Measurements from ENCODE around the gene C12orf75.
A peak's percentile ranks its signal among the peaks of the same experiment; 100 is the strongest.
"Not testable (repeated sequence)": the region's sequence is repeated elsewhere in the genome, so short reads cannot be mapped to it uniquely, and the experiment has no call there.

The C12orf75 gene

DNA sequence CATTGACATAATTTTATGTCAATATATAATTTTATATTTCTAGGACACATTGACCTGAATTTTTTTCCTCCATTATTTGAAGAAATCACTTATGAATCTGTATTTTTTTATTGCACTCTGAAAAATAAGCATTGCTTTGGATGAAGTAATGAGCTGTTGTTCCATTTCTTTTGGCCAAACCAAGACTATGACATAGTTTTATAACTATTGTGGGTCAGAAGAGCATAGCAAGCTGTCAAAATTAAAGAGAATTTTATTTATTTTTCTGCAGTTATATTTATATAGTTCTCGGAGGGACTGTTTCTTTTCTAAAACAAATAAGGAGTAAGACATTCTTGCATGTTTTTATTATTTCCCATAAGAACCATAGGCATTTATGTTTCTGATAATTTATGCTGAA, 8.5 kb downstream of the C12orf75 start:
- no peak for DNase-seq

DNA sequence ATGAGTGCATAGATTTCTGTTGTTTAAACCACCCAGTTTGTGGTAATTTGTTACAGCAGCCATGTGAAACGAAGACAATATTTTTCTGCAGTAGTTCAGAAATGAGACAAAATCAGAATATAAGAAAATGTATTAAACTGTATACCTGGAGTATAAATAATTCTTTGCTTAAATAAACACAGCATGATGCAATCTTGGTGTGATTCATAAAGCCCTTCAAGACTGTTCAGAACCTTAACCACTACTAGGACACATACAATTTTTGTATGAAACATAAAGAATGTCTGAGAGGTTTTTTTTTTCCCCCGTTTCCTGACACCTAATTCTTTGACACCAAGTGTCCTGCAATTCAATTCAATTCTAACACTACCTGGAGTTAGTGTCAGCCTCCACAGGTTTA, 10.5 kb downstream of the C12orf75 start:
- DNase-seq, result no peak

DNA sequence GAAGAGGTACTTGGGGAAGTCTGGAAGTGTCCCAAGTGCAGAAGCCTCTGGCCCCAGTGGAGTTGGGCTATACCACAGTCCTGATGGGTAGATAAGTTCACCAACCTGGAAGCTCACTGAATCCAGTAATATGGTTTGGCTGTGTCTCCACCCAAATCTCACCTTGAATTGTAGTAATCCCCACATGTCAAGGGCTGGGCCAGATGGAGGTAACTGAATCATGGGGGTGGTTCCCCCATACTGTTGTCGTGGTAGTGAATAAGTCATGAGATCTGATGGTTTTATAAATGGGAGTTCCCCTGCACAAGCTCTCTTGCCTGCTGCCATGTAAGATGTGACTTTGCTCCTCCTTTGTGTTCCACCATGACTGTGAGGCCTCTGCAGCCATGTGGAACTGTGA, 11.1 kb downstream of the C12orf75 start:
- DNase-seq, result not testable (repeated sequence)

DNA sequence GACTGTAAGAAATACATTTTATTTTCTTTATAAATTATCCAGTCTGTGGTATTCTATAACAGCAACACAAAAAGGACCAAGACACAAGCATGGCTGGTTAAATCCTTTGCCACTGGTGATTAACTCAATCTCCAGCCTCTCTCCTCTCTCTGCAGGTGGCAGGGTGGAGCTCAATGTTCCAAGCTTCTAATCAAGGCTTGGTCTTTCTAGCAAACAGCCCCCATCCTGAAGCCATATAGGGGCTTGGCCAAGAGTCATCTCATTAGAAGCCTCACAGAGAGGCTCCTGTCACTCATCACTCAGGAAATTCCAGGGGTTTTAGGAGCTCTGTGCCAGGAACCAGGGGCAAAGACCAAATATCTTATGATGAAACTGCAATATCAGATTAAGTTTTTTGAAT, 12.0 kb downstream of the C12orf75 start:
- no peak for DNase-seq

DNA sequence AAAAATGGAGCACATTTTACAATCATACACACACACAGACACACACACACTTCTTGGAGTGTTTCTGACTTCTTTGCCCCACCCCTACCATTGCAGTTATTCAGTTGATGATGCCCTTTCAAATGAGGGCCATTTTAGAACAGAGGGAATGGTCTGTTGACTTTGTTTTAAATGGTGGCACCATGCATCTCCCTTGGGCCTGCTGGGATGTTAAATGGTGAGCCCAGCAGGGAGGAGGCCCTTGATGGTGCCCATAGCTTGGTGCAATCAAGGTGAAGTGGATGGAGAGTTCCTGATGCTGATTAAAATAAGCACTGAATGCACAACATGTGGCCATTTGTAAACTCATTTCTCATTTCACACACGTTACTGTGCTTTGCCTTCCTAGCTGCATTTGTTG, 13.3 kb downstream of the C12orf75 start:
- DNase-seq, result no peak

DNA sequence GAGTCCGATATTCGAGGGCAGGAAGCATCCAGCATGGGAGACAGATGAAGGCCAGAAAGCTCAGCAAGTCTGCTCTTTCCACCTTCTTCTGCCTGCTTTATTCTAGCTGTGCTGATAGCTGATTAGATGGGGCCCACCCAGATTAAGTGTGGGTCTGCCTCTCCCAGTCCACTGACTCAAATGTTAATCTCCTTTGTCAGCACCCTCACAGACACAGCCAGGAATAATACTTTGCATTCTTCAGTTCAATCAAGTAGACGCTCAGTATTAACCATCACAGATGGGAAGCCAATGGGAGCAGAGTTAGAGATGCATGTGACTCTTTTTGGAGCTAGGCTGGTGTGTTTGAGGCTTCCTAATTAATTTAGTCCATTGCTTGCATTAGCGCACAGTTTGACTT, 17.0 kb downstream of the C12orf75 start:
- no peak for DNase-seq

DNA sequence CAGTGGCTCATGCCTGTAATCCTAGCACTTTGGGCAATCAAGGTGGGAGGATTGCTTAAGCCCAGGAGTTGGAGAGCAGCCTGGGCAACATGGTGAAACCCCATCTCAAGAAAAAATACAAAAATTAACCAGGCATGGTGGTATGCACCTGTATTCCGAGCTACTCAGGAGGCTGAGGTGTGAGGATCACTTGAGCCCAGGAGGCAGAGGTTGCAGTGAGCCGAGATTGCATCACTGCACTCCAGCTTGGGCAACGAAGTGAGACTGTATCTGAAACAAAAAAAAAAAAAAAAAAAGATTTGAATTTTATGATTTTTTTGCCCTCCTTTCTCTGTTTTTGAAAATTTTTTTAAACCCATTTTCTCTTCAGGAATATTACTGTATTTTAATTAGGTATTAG, 17.7 kb downstream of the C12orf75 start:
- no peak for DNase-seq

DNA sequence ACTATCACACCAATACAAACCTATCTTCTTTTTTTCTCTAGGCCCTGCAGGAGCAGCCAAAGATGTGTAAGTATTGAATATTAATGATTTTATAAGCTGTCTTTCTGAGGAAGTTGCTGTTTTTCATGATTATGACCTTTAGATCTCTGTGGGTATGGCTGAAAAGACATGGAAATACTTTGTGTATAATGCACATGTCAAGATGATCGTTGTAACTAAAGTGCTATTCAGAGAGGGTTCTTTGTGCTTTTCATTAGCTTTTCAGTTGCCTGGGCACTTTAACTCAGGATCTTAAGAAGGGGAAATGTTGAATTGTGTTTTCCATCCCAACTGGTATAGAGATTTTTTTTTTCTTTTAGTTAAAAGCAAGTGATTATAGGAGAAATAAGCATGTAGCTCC, 18.1 kb downstream of the C12orf75 start:
- DNase-seq, result no peak

DNA sequence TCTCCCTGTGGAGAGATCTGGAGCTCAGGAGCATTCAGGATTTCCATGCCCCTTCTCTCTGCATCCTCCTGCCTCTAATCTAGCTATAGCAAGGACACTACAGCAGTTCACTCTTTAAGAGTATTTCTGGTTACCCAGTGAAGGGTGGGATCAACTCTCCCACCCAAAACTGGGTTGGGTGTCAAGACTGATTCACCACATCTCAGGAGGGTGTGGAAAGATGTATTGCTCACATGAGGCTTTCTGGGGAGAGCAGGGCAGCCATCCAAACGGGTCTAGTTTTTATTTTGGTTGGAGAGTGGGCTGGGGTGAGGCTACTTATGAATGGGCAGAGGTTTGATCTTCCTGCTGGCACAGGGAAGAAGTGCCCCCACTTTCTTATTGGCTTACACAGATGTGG, 18.6 kb downstream of the C12orf75 start:
- DNase-seq, result no peak

DNA sequence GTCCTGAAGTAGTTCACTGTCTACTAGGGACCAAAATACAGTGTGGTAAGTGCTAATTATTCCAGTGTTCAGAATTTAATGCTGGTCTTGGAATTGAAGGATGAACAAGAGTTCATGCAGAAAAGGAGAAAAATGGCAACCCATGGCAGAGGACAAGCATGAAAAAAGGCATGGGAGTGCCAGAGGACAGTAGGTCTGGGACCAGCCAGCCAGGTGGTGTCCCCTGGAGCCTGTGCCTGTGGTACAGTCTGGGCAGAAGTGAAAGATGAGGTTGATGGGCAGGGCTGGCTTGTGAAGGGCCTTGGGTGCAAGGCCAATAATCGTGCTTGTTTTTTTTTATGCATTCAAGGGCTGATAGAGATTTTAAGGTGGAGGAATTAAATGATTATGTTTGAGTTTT, 21.0 kb downstream of the C12orf75 start:
- no peak for DNase-seq

DNA sequence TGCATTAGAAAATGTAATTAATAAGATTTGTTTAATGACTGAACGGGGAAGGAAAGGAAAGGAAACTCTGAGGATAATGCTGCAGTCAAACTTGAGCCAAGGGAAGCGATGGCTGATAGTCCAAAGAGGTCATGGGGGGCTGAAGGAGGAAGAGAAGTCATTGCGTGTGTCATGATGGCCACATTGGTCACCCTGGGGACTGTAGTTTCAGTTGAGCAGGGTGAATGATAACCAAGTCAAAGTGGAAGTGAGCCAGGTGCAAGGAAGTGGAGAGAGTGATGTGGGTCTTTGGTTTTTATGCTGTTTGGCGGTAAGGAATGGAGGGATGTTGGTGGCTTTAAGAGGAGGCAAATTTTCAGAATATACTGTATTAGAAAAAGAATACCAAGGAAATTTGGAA, 21.6 kb downstream of the C12orf75 start:
- no peak for DNase-seq

DNA sequence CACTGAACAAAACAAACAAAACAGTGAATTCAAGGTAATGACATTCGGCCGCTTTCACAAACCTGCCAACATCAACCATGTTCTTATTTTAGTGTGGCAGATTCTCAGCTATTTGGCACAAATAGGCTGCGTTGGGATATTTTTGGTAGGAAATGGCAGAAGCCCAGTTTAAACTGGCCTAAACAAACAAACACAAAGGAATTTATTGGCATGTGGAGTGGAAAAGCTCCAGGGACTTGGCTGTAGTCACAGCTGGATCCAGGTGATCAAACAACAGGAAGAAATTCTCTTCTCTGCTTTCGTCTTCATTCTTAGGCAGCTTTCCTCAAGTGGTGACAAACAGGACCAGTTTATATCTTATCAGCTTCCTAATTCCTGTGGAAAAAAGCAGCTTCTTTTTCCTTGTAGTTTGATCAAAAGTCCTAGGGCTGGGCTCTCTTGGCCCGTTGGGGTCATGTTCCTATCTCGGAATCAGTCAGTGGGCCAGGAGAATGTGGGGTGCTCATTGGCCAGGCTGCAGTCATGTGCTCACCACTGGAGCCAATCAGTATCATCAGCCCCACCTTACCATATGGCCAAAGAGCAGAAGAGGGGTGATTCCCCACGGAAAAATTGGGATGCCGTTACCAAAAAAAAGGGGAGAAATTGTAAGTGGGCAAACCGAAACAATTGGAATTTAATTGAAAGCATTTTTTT, 22.6 kb downstream of the C12orf75 start:
- DNase-seq, result no peak

DNA sequence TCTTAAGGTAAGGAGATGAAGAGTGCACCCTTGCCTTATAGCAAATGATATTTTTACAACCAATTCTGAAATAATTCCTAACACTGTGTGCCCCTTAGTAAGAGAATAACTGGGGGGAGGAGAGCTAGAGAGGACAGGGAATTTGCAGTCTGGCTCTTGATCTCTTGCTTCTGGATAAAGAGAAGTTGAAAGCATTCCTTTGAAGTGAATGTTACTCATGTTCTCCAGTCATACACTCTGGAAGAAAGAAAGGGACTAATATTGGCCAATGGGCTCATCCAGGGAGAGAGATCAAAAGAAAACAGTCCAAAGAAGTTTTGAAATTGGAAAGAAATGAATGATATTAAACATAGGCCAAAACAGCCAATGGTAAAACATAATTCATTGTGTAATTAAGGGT, 25.3 kb downstream of the C12orf75 start:
- no peak for DNase-seq

DNA sequence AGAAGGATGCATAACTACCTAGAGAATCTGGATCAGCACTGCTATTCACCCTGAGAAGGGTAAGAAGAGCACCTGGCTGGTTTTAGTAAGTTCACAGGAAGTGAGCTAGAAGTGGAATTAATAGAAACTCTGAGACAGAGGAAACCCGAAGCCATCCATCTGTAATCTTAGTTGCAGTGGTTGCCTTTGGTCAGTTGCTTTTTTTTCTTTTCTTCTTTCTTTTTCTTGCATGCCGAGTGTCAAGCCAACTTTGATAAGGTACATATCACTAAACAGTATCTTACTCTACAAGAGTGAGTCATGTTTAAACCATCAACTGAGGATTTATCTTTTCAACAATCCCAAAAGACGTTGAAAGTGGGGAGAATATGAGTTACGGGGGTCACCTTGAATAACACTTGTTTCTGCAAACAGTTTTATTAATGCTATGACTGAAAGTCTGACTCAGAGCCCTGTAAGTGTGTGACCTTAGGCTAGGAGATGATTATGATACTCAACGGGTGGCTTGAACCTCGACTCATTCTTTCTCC, 26.7 kb downstream of the C12orf75 start:
- no peak for DNase-seq

DNA sequence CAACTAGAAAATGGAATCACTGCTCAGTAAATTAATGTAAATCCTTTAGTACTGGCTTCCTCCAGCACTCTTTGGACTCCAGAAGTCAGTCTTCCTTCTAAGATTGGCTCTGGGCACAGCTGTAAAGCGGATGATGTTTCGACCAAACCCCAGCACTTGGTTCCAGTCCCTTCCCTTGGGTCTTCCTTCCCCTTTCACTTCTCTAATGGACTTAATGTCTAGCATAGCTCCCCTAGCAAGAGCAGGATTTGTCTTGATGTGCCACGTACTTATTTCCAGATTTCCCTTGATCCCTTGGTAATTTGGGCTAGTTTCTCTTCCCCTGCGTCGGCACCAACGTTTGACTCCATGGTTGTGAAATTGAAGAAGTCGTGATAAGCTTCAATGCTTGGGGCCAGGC, 28.3 kb downstream of the C12orf75 start:
- peak; percentile 44 for DNase-seq

DNA sequence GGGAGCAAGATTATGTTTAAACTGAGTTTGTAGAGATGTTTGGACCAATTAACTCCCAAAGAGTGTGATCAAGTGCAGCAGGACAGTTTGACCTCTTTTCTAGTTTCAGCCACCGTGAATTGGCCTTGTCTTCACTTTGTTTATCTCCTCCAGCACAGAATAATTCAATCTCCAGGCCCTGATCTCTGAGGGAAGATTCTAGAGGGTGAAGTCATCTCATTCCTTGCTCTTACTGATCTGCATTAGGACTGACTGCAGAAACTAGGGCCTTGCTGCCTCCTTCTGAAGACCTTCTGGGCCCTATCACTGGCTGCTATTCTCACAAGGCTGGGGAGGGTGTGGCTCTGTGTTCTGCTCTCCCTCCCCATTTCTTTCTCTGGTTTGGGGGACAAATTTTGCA, 29.4 kb downstream of the C12orf75 start:
- DNase-seq, result no peak

DNA sequence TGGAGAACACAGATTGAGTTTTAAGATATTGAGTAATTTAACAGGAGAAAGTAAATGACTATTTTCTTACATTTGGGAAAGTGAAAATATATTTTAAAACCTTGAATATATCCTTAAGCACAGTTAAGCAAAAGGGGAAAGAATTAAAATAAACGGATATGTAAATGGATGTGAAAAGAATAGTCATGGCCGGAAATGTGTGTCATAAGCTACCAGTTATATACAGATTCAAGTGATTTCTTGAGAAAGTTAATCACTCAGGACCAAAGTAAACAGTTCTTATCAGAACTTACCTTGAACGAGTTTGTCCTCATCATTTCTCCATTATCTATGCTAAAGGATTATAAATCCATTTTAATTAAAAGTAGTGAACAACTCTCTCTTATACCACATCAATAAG, 33.4 kb downstream of the C12orf75 start:
- no peak for DNase-seq

DNA sequence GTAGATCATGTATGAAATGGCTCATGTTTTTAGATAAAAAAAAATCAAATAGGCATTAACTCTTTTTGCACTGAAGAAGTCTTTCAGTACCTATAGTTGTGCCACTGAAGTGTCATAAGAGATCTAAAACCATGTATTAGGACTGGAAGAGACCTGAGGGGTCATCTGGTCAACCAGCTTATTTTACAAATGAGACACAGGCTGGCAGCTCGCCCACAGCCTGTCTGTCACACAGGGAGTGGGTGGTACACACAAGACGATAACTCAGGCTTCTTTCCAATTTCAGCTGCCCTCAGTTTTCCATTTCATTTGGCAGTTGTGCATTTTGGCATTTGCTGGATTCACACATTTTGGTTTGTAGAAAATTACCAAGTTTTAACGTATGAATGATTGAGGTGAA, 34.7 kb downstream of the C12orf75 start:
- no peak for DNase-seq

DNA sequence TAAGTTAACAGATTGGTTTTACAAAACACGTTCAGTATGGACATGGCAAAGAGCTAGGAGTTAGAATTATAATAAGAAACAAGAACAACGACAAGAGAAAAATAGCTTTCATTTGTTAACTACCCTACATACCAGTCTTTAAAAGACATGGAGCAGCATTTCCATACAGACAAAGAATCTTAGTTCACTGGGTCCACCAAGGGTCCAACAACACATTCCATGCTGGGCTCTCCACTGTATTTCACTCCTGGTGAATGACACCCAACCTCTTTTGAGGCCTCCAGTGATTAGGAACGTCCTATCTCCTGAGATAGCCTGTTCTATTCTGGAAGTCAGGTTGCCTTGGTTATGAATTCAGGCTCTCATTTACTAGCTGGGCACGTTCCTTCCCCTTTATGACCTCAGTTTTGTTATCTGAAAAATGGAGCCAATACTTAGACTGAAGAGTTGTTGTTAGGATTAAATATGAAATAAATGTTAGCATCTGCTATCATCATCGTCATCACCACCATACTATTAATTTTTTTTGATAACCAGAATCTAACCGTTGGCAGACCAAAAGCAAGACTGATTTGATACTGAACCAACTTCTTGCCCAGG, 37.7 kb downstream of the C12orf75 start:
- DNase-seq, result no peak

DNA sequence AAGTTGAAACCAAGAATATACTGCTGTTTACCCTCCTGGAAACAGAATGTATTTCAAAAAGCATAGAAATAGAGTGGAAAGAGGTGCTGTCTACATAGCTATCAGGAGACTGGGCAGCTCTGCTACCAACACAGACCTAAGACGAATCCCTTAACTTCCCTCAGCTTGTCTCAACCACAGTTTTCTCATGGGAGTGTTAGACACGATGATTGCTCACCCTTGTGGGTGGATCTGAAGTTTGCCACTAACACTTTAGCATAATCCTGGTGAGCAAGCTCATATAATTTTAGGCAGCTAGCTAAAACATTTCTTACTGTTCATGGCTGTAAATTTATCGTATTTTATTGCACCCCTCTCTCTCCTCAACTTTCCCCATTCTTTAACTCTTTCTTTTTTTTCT, 38.5 kb downstream of the C12orf75 start:
- no peak for DNase-seq

DNA sequence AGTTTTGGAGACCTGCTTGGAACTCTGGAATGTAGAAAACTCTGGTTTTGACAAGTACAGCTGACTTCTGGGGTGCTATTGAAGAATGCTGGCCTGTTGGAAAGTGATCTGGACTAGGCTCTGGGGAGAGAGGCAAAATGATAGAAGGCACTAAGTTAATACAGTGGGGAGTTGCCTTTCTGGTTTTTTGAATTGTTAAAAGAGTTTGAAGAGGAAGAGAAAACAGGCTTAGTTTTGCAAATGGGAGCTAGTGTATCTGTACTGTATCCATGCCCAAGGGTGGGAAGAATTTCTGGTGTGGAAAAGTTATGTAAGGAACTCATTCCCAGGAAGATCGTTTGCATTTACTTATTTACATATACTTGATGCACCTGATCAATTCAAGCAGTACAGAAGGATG, 43.8 kb downstream of the C12orf75 start:
- no peak for DNase-seq

DNA sequence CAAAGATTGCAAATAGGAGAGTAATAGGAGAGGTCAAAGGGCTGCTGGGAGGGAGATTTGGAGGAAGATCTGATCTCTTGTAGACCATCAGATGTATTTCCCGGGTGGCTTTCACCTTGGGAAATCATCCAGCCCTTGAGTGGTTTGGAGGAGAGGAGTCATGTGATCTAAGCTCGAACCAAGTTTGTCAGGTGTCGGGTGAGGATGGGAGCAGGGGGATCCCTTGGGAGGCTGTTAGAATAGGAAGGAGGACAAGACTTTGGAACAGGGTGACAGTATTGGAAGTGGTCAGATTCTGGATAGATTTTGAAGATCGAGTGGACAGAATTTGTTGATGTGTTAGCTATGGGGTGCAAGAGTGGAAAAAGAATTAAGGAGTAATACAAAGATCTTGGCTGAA, 46.6 kb downstream of the C12orf75 start:
- no peak for DNase-seq

DNA sequence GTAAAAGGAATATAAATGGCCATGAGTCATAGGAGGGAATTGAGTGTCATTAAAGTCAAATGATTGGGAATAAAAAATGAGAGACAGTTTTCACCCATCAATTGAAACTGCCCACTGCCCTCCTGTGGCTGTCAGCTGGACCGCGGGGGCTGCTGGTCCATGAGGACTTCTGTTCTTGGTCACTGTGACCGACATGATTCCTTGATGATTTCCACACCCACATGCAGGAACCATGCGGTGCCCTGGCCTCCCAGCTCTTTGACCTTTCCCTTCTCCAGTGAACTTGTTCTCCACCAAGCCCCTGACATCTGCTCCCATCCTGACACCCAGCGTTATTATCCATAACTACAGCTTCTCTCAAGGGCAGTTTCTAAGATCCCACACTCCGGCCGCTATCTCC, 48.4 kb downstream of the C12orf75 start:
- DNase-seq, result no peak

DNA sequence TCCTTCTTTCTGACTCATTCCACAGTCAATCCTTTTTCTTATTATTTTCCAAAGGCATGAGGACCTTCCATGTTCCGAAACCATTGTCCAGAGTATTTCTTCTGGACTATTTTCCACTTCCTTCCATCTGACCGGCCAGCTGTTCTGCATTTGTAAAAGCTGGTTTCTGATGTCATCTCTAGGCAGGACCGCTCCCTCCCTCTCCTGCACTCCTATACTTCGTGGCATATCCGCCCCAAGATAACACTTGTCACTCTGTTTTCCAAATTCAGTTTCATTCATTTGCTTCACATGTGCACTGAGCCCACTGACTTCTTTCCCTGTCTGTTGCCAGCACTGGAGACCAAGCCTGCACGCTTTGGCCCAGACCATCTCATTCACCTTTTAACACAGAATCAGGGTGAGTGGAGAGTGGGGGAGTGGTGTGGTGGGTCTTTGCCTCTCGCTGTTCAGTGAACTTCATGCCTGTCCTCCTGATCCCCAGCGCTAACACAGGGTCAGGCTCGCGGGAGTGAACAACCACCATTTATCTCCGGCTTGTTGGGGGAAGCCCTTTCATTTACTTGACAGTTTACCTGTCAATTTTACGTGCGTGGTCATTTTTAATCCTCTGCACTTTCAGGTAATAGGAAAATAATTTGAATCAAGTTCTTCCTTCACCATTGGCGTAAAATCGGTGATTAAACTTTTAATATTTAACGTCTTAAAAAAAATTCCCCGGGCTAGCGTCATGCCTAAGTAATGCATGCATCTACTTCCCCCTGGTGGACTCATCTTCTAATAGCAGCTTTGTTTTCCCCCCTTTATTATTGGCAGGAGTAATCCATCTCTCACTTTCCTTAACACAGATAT, 52.5 kb downstream of the C12orf75 start:
- peak; percentile 47 for DNase-seq

Data from midbrain (tissue), 1 donor.